ENCODE measurements around the gene KIF16B. TPM values are rescaled to one million over a fixed set of nuclear protein-coding genes. Genes with fewer than 3 reads are reported as not detected.

KIF16B gene
- total and polyA plus RNA-seq, 9 of the 15 experiments (the other 6 are each of a cell fraction or from before 2014, with no cell fraction given), result 1.00 to 10.6 (median 8.5) TPM

DNA sequence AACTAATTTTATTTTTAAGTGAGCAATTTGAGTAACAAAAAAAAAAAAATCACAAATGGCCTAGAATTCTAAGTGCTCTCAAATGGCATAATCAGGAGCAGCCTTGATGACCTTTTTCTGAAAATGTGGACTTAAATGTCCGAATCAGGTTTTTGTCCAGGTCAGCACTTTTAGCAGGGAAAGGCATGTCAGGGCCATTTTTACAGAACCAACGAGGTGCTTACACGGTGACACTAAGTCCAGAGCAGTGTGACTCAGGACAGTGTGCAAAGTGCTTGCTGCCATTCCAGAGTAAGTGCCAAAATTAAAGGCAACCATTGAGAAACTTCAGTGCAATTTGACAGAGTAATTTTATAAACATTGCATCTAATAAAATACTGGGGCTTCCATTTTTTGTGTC lies 127.8 kb downstream of the KIF16B start (continued):
- no peak for TF ChIP-seq CTCF (IDR thresholded peaks at IDR 0.05 in 2 of 3, conservative IDR thresholded peaks at IDR 0.05 in 1 of 3; ENCODE audit: insufficient read depth in 2 of 3, low read depth in 1 of 3, low read length in 3 of 3)
- TF ChIP-seq ZNF253 (CRISPR knock-in tag; conservative IDR thresholded peaks at IDR 0.05), result no peak
- TF ChIP-seq, protein P1, sequence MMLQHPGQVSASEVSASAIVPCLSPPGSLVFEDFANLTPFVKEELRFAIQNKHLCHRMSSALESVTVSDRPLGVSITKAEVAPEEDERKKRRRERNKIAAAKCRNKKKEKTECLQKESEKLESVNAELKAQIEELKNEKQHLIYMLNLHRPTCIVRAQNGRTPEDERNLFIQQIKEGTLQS (IDR thresholded peaks at IDR 0.05), result no peak
- TF ChIP-seq, protein P1 (CRISPR knock-in tag; conservative IDR thresholded peaks at IDR 0.05), result no peak
- peak; percentile 43; the same call in 1 of the 2 replicates for TF ChIP-seq MAFG (tag; conservative IDR thresholded peaks at IDR 0.05)
- TF ChIP-seq MTA2 (IDR thresholded peaks at IDR 0.05; ENCODE audit: low read depth), result no peak
- TF ChIP-seq ZNF431 (CRISPR knock-in tag; IDR thresholded peaks at IDR 0.05), result no peak
- no peak for TF ChIP-seq ZNF23 (CRISPR knock-in tag; IDR thresholded peaks at IDR 0.05)
- TF ChIP-seq ZNF316 (IDR thresholded peaks at IDR 0.05), result peak; percentile 78
- TF ChIP-seq FUS (optimal IDR thresholded peaks at IDR 0.05; ENCODE audit: low read depth, low read length), result no peak
